MCF 10A (cell line): ENCODE measurements around the gene HLCS. TPM values are rescaled to one million over a fixed set of nuclear protein-coding genes. Genes with fewer than 3 reads are reported as not detected.

Experiments
- BruUV-seq: library from RNA; stranded (reverse); fragments of 400-500 nt; replicated peaks from 2 replicates; lab custom pipeline; 2021; lab: Mats Ljungman, UMichigan
- CTCF ChIA-PET: fragments of 300-600 bp; sonication (Branson Sonifier 250); formaldehyde crosslinking; extraction: SDS; loops from one replicate; lab custom pipeline; 2021; ENCODE audit warnings: antibody characterized with exemption, inconsistent platforms; lab: Yijun Ruan, JAX
- POLR2A ChIA-PET: fragments of 300-600, 350-650 bp; sonication (Branson Sonifier 250); formaldehyde crosslinking; extraction: SDS; loops from one replicate; lab custom pipeline; 2020; ENCODE audit warnings: antibody characterized with exemption, inconsistent platforms; lab: Yijun Ruan, JAX
- DNase-seq: peaks from one replicate; pipeline ENCODE4 v3.0.0-alpha.2; 2018; ENCODE audit not compliant: unreplicated experiment
- H3K27ac Mint-ChIP-seq: one replicate; pipeline ENCODE4 v1.8.0; 2022; ENCODE audit warnings: mild to moderate bottlenecking, low read depth, mixed read lengths; ENCODE audit not compliant: unreplicated experiment
- H3K27me3 Mint-ChIP-seq: one replicate; pipeline ENCODE4 v1.8.0; 2022; ENCODE audit warnings: mixed read lengths; ENCODE audit not compliant: insufficient read depth, unreplicated experiment
- H3K36me3 Mint-ChIP-seq: one replicate; pipeline ENCODE4 v1.8.0; 2022; ENCODE audit warnings: mild to moderate bottlenecking, moderate library complexity, mixed read lengths; ENCODE audit not compliant: insufficient read depth, unreplicated experiment
- H3K4me1 Mint-ChIP-seq: one replicate; pipeline ENCODE4 v1.8.0; 2022; ENCODE audit warnings: mixed read lengths; ENCODE audit not compliant: insufficient read depth, unreplicated experiment
- H3K4me3 Mint-ChIP-seq: one replicate; pipeline ENCODE4 v1.8.0; 2022; ENCODE audit warnings: mild to moderate bottlenecking, moderate library complexity, mixed read lengths; ENCODE audit not compliant: unreplicated experiment
- H3K9me3 Mint-ChIP-seq: one replicate; pipeline ENCODE4 v1.8.0; 2022; ENCODE audit warnings: mixed read lengths; ENCODE audit not compliant: unreplicated experiment
- intact Hi-C: fragments of 100-400 bp; cut with micrococcal nuclease; formaldehyde crosslinking; loops from 2 replicates; pipeline ENCODE4 v1.14.1; 2022
- total RNA-seq: library from RNA; stranded (reverse); gene quantifications from 2 replicates; pipeline ENCODE4 v1.2.3, GENCODE V29; 2022
- TF ChIP-seq, protein P1 (sequence below): fragments of 200-600 bp; IDR thresholded peaks from one replicate; pipeline ENCODE4 v1.8.0; 2022; ENCODE audit warnings: antibody characterized with exemption, mild to moderate bottlenecking; ENCODE audit not compliant: unreplicated experiment

HLCS gene
- total RNA-seq, 1 experiment from 2014 or later = 46.1 TPM

DNA sequence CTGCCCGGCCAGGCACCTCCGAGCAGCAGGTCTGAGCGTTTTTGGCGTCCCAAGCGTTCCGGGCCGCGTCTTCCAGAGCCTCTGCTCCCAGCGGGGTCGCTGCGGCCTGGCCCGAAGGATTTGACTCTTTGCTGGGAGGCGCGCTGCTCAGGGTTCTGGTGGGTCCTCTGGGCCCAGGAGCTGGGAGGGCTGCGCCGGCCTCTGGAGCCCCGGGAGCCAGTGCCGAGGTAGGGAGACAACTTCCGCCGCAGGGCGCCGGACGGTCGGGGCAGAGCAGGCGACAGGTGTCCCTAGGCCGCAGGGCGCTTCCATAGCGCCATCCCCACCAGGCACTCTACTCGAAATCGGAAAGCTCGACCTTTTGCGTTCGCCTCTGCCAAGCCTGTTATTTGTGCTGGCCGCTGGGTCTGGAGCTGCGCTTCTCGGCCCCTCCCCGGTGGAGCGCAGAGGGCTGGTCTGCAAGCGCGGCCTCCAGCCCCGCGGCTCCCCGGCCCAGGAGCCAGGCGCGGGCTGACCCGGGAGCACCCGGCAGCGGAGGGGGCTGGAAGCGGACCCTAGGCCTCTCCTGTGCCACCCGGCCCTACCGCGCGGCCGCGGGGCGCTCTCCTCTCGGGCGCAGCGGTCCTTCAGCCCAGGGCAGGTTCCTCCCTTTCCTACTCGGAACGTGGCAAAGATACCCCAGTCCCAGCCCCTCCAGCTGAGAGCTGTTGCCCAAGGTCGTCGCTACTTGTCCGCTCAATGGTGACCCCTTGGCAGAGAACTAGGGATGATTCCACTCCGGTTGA lies 265.3 kb downstream of the HLCS start:
- H3K36me3 Mint-ChIP-seq = no peaks in the 10 kb centered on the region
- peak overlapping the region; percentile 81 for H3K4me3 Mint-ChIP-seq
- DNase-seq = peak; percentile 26
- TSS peak; percentile 17 for BruUV-seq
- TF ChIP-seq, protein P1, sequence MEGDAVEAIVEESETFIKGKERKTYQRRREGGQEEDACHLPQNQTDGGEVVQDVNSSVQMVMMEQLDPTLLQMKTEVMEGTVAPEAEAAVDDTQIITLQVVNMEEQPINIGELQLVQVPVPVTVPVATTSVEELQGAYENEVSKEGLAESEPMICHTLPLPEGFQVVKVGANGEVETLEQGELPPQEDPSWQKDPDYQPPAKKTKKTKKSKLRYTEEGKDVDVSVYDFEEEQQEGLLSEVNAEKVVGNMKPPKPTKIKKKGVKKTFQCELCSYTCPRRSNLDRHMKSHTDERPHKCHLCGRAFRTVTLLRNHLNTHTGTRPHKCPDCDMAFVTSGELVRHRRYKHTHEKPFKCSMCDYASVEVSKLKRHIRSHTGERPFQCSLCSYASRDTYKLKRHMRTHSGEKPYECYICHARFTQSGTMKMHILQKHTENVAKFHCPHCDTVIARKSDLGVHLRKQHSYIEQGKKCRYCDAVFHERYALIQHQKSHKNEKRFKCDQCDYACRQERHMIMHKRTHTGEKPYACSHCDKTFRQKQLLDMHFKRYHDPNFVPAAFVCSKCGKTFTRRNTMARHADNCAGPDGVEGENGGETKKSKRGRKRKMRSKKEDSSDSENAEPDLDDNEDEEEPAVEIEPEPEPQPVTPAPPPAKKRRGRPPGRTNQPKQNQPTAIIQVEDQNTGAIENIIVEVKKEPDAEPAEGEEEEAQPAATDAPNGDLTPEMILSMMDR = no peak
- H3K27ac Mint-ChIP-seq = peak overlapping the region; percentile 83
- ChIA-PET POLR2A (interaction anchor here (0.7 to 2.0 kb wide), 6 partner anchors 15 to 316 kb away, joined by 3 to 6 read pairs (median 4); no protein-coding TSS in a partner anchor), CTCF (interaction anchor here (0.6 to 2.0 kb wide), 7 partner anchors 10 to 379 kb away, joined by 3 to 8 read pairs (median 4); no protein-coding TSS in a partner anchor)
- no peaks in the 10 kb centered on the region for H3K9me3 Mint-ChIP-seq
- intact Hi-C loops = loop anchor here (5.0 kb wide), 1 partner anchor 211 kb away; no protein-coding TSS in a partner anchor
- H3K4me1 Mint-ChIP-seq = peaks cover 13% of the 10 kb centered on the region
- no peaks in the 10 kb centered on the region for H3K27me3 Mint-ChIP-seq

Other genes with a start within 250 kb of the HLCS start
- gene RIPPLY3, start 40.0 kb upstream of the HLCS start, total RNA-seq = not detected in 2 replicates
- 25.1 and 29.8 TPM in 2 replicates for gene PIGP, start 106.4 kb upstream of the HLCS start, total RNA-seq
- 74.4 and 84.4 TPM in 2 replicates for gene TTC3, start 106.6 kb upstream of the HLCS start, total RNA-seq